HCT116 (cell line): ENCODE data around the gene ATP6V1B1.

ENCODE experiments used
- EGR1 ChIP-seq: IDR thresholded peaks from 2 replicates; pipeline ENCODE4 v1.6.1; 2012; ENCODE audit warnings: low read depth
- EZH2 ChIP-seq: fragments of 200-600 bp; sonication (generic); IDR thresholded peaks from 2 replicates; pipeline ENCODE4 v1.6.1; 2017; ENCODE audit warnings: antibody characterized with exemption, mixed run types
- EZH2phosphoT487 ChIP-seq: fragments of 200-600 bp; IDR thresholded peaks from 2 replicates; pipeline ENCODE4 v1.6.1; 2018; ENCODE audit warnings: antibody characterized with exemption, borderline replicate concordance
- POLR2A ChIP-seq: IDR thresholded peaks from 2 replicates; pipeline ENCODE4 v1.7.0; 2011; ENCODE audit warnings: borderline replicate concordance; ENCODE audit not compliant: insufficient read depth, insufficient read length; ENCODE audit errors: extremely low read depth
- RAD21 ChIP-seq: IDR thresholded peaks from 2 replicates; pipeline ENCODE4 v1.6.1; 2012; ENCODE audit warnings: low read depth, mild to moderate bottlenecking
- YY1 ChIP-seq: IDR thresholded peaks from 2 replicates; pipeline ENCODE4 v1.6.1; 2011; ENCODE audit warnings: low read length, low read depth, moderate library complexity, mild to moderate bottlenecking; ENCODE audit not compliant: insufficient replicate concordance; ENCODE audit errors: extremely low read depth
- TF ChIP-seq, protein P1 (sequence below), 3 experiments: fragments of 200-600 bp in 1 of 3; sonication (generic) in 1 of 3; IDR thresholded peaks in 2 of 3; conservative IDR thresholded peaks in 1 of 3; 2 replicates each; pipeline ENCODE4 v1.5.1; 2012 to 2017; ENCODE audit warnings: low read depth in 2 of 3, low read length in 2 of 3, antibody characterized with exemption in 1 of 3, borderline replicate concordance in 1 of 3, control low read depth in 1 of 3, mild to moderate bottlenecking in 1 of 3, mixed read lengths in 1 of 3, mixed run types in 1 of 3, moderate library complexity in 1 of 3; ENCODE audit not compliant: insufficient read depth in 1 of 3

DNA sequence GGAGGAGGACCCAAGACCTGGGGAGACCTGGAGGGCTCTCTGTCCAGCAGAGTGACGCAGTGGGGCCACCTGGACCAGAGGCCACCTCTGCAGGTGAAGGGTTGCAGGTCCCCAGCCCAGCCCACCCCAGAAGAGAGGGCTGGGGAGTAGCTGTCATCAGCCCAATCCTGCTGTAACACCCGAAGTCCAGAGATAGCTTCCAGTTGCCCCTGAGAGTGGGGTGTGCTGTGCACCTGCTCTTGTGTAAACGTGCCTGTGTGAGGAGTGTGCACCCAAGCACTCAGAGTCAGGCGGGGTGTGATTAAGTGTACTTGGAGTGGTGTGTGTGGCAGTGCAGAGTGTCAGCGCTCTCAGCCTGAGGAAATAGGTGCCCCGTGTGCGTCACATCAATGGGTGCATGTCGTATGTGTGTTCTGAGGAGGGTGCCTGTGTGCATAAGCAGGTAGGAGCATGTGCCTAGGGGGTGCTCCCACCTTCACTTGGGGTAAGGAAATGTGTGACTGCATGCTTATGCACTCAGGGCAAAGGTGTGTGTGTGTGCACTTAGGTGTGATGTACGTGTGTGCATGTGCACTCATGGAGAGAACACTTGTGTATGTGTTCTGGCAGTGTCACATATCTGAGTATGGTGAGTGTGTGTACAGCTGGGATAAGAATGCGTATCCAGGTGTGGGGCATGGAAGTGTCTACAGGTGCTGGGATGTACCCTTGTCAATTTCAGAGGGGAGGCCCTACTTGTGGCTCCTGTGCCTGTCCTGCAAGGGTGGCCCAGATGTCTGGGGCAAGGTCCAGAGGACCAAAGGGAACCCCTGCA is 672 bp downstream of the ATP6V1B1 start:
- TF ChIP-seq RAD21 (no peak), EGR1 (no peak), YY1 (no peak), EZH2phosphoT487 (no peak), EZH2 (no peak), POLR2A (no peak)
- TF ChIP-seq, protein P1, sequence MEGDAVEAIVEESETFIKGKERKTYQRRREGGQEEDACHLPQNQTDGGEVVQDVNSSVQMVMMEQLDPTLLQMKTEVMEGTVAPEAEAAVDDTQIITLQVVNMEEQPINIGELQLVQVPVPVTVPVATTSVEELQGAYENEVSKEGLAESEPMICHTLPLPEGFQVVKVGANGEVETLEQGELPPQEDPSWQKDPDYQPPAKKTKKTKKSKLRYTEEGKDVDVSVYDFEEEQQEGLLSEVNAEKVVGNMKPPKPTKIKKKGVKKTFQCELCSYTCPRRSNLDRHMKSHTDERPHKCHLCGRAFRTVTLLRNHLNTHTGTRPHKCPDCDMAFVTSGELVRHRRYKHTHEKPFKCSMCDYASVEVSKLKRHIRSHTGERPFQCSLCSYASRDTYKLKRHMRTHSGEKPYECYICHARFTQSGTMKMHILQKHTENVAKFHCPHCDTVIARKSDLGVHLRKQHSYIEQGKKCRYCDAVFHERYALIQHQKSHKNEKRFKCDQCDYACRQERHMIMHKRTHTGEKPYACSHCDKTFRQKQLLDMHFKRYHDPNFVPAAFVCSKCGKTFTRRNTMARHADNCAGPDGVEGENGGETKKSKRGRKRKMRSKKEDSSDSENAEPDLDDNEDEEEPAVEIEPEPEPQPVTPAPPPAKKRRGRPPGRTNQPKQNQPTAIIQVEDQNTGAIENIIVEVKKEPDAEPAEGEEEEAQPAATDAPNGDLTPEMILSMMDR (IDR thresholded peaks at IDR 0.05 in 2 of 3, conservative IDR thresholded peaks at IDR 0.05 in 1 of 3; ENCODE audit: borderline replicate concordance in 1 of 3, insufficient read depth in 1 of 3, low read depth in 2 of 3, low read length in 2 of 3) = no peak
